Ectodermal cell (in vitro differentiated cells): Measurements from ENCODE around the gene CYP2D6.

Experiments
- H3K27ac ChIP-seq: 2 replicates; pipeline ENCODE4 v1.7.0; 2013; ENCODE audit warnings: mild to moderate bottlenecking, low read depth, low read length; ENCODE audit not compliant: insufficient read depth, poor library complexity, severe bottlenecking
- H3K27me3 ChIP-seq: 2 replicates; pipeline ENCODE4 v1.7.0; 2013; ENCODE audit warnings: mild to moderate bottlenecking, low read length; ENCODE audit not compliant: insufficient read depth, control insufficient read depth, poor library complexity, severe bottlenecking
- H3K36me3 ChIP-seq: one replicate; pipeline ENCODE4 v1.7.0; 2013; ENCODE audit warnings: low read length; ENCODE audit not compliant: control insufficient read depth, insufficient read depth
- H3K4me1 ChIP-seq: one replicate; pipeline ENCODE4 v1.7.0; 2013; ENCODE audit warnings: low read length; ENCODE audit not compliant: control insufficient read depth, insufficient read depth
- H3K4me3 ChIP-seq: 2 replicates; pipeline ENCODE4 v1.7.0; 2013; ENCODE audit warnings: low read depth, low read length, control low read depth; ENCODE audit not compliant: insufficient read depth
- H3K9me3 ChIP-seq: 2 replicates; pipeline ENCODE4 v1.7.0; 2013; ENCODE audit warnings: mild to moderate bottlenecking, low read length, moderate library complexity; ENCODE audit not compliant: control insufficient read depth
- WGBS, 2 experiments: methylation state at CpG; one replicate each; pipeline ENCODE4 v1.1.7; 2013; ENCODE audit warnings: missing lambda C conversion rate in 2 of 2; 5-methylcytosine and 5-hydroxymethylcytosine counted together

CYP2D6 gene

GRCh38 chr22:42086051-42086450, 44.6 kb downstream of the CYP2D6 start:
- Histone ChIP-seq H3K4me1 (no peaks in the 10 kb centered on the region), H3K36me3 (peaks cover 26% of the 10 kb centered on the region), H3K27me3 (no peaks in the 10 kb centered on the region), H3K27ac (no peak overlapping the region), H3K4me3 (no peak overlapping the region), H3K9me3 (no peaks in the 10 kb centered on the region)
- 95 to 96% methylated on average over 6 of the region's 6 CpGs for WGBS, 2 experiments

- Histone ChIP-seq H3K4me3 (no peak overlapping the region), H3K27ac (no peak overlapping the region), H3K4me1 (no peaks in the 10 kb centered on the region), H3K9me3 (no peaks in the 10 kb centered on the region), H3K36me3 (peaks cover 26% of the 10 kb centered on the region), H3K27me3 (no peaks in the 10 kb centered on the region)
- 90 to 93% methylated on average over 8 of the region's 8 CpGs for WGBS, 2 experiments
Measured at GRCh38 chr22:42084874-42085273, 45.7 kb downstream of the CYP2D6 start.

DNA sequence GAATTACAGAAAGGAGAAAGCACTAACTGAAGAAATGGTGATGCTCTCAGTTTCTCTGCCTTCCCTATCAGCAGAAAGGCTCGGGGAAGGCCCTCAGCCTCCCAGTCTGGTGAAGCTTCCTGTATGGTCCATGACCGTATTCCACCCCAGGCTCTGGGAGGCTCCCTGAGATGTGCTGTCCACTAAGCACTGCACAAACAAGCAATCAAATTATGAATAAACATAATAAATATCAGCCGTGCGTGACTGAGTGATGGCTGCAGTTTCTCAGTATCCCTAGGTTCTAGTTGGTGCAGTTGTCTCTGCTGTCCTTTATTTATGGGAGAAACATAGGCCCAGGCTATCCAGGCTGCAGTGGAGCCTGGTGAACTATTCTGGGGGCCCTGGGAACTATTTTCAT, 47.5 kb downstream of the CYP2D6 start:
- no peak overlapping the region for H3K4me3 ChIP-seq
- no peaks in the 10 kb centered on the region for H3K27me3 ChIP-seq
- peaks cover 3% of the 10 kb centered on the region for H3K4me1 ChIP-seq
- H3K27ac ChIP-seq, result no peak overlapping the region
- H3K36me3 ChIP-seq, result peaks cover 19% of the 10 kb centered on the region
- no peaks in the 10 kb centered on the region for H3K9me3 ChIP-seq
- WGBS, 2 experiments, result 90 to 94% methylated on average over 4 of the region's 4 CpGs

GRCh38 chr22:42080287-42080686, 50.3 kb downstream of the CYP2D6 start:
- Histone ChIP-seq H3K27ac (no peak overlapping the region), H3K27me3 (no peaks in the 10 kb centered on the region), H3K4me1 (peaks cover 3% of the 10 kb centered on the region), H3K4me3 (peak overlapping the region; percentile 71), H3K9me3 (no peaks in the 10 kb centered on the region), H3K36me3 (peaks cover 6% of the 10 kb centered on the region)
- 31 to 32% methylated on average over 12 to 14 of the region's 14 CpGs for WGBS, 2 experiments

DNA sequence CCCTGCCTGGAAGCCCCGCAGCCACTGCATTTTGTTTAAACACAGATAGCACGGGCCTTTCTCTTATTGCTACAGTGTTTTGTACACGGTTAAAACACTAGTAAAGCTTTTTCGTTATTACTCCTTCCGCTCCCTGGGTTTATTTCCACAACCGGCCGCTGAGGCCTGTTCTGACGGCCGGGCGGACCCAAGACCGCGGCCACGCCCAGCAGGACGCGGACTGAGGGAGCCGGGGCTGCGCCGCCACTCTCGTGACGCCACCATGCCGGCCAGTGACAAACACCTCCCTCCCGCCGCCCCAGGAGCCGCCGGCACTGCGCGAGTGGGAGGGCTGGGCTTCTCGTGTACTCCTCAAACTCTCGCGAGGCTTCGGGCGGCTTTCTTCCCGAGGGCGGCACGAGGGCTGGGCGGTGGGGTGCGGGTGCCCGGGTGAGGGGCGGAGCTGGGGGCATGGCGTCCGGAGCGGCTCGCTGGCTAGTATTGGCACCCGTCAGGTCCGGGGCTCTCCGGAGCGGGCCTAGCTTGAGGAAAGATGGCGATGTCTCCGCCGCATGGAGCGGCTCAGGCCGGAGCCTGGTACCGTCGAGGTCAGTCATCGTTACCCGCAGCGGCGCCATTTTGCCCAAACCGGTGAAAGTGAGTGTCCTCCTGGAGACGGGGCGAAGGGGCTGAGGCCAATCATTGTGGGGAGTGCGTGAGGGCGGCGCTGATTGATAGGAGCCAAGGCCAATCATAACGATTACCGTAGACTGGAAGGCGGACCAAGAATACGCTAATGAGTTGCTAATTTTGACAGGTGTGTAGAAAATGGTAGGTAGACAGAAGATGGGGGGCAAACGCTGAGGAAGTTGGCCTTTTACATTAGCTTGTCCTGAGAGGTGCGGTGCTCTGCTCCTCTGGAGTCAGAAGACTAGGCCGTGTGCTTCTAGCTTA, 51.0 kb downstream of the CYP2D6 start, which contains the start of gene SMDT1:
SMDT1 (plus strand) TSS at position 382 of the 933 bp plus-strand sequence; CDS start at position 451, 69 bp downstream.
- Histone ChIP-seq H3K9me3 (no peaks in the 10 kb centered on the region), H3K4me1 (peaks cover 3% of the 10 kb centered on the region), H3K27ac (peak within 1 kb of the TSS; percentile 84), H3K36me3 (peaks cover 1% of the 10 kb centered on the region), H3K4me3 (peak within 1 kb of the TSS; percentile 71), H3K27me3 (no peaks in the 10 kb centered on the region)
- 2 to 3% methylated on average over 71 of the region's 71 CpGs for WGBS, 2 experiments

GRCh38 chr22:42078469-42079318, 51.9 kb downstream of the CYP2D6 start:
- Histone ChIP-seq H3K9me3 (no peaks in the 10 kb centered on the region), H3K36me3 (no peaks in the 10 kb centered on the region), H3K4me3 (peak overlapping the region; percentile 71), H3K27me3 (peaks cover 6% of the 10 kb centered on the region), H3K4me1 (peaks cover 3% of the 10 kb centered on the region), H3K27ac (peak overlapping the region; percentile 4)
- 81 to 82% methylated on average over 24 of the region's 24 CpGs for WGBS, 2 experiments

GRCh38 chr22:42077486-42078125, 53.0 kb downstream of the CYP2D6 start:
- H3K36me3 ChIP-seq, result no peaks in the 10 kb centered on the region
- WGBS, 2 experiments, result 92 to 93% methylated on average over 21 of the region's 21 CpGs

DNA sequence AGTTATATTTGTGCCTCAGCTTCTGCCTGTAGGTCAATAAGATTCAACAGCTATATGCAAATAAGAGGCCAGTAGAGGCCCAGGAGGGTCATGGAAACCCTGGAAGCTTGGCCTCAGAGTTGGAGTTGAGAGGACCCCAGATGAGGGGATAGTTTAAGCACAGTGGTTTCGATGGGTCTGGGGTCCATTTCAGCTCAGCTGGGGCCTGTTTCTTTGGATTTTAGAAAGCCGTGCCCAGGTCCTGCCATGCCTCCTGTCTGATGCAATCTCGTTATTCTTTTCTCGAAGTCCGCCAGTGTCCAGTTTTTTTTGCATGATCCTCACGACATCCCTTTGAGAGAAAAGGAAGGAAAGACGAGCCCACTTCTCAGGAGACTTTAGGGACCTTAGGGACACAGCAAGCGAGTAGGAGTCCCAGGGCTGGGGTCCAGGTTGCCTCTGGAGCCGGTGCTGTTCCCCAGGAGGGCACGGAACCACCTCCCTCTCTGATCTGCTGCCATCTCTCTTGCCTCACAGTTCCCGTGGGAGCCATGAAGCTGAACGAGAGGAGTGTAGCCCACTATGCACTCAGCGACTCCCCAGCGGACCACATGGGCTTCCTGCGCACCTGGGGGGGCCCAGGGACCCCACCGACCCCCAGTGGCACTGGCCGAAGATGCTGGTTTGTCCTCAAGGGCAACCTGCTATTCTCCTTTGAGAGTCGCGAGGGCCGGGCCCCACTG, 53.7 kb downstream of the CYP2D6 start:
- Histone ChIP-seq H3K27ac (no peak overlapping the region), H3K4me1 (peaks cover 3% of the 10 kb centered on the region), H3K36me3 (no peaks in the 10 kb centered on the region), H3K27me3 (peaks cover 10% of the 10 kb centered on the region), H3K4me3 (no peak overlapping the region), H3K9me3 (no peaks in the 10 kb centered on the region)
- 91 to 94% methylated on average over 20 of the region's 20 CpGs for WGBS, 2 experiments

More at GRCh38 chr22:42077486-42078125, 53.0 kb downstream of the CYP2D6 start:
- no peaks in the 10 kb centered on the region for H3K9me3 ChIP-seq
- peaks cover 3% of the 10 kb centered on the region for H3K4me1 ChIP-seq
- no peak overlapping the region for H3K4me3 ChIP-seq
- H3K27ac ChIP-seq, result no peak overlapping the region
- peaks cover 10% of the 10 kb centered on the region for H3K27me3 ChIP-seq
